Activated gamma-delta T cell (primary cell): Measurements from ENCODE around the gene ACTN1.

Source experiments
- DNase-seq: peaks from one replicate; lab custom pipeline; 2025; lab: John Stamatoyannopoulos, UW

Gene ACTN1

GRCh38 chr14:68916358-68916941 is 62.7 kb downstream of the ACTN1 start:
- DNase-seq, result no peak

GRCh38 chr14:68913516-68913915 is 65.6 kb downstream of the ACTN1 start:
- no peak for DNase-seq

DNA sequence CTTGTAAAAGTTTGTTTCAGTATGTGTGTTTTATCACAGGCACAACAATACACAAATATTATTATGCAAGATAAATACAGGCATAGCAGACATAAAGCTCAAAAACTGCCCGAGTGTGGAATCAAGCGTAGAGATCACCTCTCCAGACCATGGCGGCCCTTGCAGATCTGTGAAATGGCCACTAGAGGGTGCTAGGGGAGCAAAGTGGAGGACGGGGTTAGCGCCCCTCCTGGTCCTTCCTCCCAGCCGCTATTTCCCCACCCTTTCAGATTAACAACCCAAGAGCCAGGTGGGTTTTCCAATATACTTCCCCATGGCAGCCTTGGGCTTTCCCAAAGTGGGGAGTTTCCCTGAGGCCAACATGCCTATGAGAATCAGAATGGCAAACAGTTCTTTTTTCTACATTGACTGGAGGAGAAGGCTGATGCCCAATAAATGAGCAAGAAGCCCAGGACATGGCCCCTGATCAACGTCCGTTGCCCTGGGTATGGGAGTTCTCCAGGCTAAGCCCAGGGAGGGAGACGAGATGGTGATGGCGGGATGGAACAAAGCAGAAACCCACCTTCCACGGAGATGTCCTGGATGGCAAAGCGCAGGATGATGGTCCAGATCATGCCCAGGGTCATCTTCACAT is 67.4 kb downstream of the ACTN1 start:
- DNase-seq, result no peak

- no peak for DNase-seq
These were observed 68.6 kb downstream of the ACTN1 start for GRCh38 chr14:68910540-68910939.

DNA sequence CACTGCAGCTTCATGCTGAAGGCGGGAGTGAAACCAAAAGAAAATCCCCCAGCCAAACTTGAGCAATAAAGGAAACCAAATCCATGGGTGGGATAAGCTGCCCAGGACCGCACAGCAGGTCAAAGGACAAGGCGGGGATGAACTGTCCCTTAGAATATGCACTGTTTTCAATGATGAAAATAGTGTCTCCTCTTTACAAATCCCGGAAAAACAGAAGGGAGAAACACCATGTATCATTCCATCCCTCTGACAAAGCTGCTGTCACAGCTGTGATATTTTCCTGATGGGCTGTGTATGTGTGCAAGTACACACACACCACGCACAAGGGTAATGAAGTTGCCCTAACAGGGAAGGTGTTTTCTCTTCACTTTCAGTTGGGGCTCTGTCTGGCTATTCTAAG is 70.3 kb downstream of the ACTN1 start:
- no peak for DNase-seq

- DNase-seq, result no peak
These were observed 70.9 kb downstream of the ACTN1 start for GRCh38 chr14:68908201-68908600.

DNA sequence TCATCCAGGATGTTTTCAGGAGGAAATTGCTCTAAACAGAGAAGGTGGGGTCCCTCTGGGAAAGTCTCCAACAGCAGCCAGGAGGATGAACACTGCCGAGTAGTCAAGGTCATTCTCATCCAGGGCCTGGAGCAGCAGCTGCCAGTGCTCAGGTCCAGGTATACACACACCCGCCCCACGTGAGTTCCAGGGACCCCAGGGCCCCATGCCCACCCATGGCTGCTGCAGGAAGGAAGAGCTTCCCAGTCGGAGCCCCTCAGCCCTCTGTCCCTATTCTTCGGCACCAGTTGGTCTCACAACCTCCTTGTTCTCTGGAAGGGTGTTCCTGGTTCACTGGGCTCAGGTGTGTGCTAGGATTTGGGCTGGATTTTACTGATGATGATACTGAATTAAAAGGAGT is 72.7 kb downstream of the ACTN1 start:
- DNase-seq, result no peak

DNA sequence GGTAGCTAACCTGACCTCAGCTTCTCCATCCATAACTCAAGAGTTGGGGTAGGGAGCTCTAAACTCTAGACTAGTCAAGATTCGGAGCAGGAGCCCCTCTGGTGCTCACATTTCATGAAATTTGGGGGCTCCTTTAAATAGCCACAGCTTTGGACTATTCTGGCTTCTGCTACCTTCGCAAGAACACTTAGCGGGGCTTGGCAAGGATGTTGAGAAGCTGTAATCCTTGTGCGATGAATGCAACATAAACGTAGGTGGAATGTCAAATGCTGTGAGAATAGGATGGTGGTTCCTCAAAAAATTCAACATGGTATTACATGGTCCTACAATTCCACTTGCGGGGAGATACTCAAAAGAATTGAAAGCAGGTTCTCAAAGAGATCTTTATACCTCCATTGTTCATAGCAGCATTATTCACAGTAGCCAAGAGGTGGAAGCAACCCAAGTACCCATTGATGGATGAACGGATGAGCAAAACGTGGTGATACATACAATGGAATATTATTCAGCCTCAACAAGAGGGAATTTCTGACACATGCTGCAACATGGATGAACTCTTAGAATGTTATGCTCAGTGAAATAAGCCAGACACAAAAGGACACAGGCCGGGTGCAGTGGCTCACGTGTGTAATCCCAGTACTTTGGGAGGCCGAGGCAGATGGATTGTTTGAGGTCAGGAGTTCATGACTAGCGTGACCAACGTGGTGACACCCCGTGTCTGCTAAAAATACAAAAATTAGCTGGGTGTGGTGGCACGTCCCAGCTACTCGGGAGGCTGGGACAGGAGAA is 73.8 kb downstream of the ACTN1 start:
- no peak for DNase-seq

DNA sequence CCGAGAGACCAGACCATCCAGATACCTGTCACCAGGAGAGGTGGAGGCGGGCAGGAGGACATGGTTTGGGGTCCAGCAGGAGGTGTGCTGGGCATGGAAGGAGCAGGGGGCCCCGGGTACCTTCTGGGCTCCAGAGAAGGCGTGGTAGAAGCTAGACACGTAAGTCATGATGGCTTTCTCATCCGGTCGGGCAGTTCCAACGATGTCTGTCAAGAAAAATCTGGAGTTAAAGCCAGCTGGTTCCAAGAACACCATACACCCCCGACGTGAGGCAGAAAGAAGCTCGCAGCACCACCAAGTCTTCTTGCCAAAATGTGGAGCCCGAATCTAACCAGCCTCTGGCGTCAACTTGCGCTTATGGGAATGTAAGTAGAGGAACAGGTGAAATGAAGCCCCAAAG is 76.7 kb downstream of the ACTN1 start:
- DNase-seq, result no peak

- no peak for DNase-seq
These were observed 80.0 kb downstream of the ACTN1 start for GRCh38 chr14:68899033-68899603.

GRCh38 chr14:68898248-68899032 is 80.7 kb downstream of the ACTN1 start:
- no peak for DNase-seq

DNA sequence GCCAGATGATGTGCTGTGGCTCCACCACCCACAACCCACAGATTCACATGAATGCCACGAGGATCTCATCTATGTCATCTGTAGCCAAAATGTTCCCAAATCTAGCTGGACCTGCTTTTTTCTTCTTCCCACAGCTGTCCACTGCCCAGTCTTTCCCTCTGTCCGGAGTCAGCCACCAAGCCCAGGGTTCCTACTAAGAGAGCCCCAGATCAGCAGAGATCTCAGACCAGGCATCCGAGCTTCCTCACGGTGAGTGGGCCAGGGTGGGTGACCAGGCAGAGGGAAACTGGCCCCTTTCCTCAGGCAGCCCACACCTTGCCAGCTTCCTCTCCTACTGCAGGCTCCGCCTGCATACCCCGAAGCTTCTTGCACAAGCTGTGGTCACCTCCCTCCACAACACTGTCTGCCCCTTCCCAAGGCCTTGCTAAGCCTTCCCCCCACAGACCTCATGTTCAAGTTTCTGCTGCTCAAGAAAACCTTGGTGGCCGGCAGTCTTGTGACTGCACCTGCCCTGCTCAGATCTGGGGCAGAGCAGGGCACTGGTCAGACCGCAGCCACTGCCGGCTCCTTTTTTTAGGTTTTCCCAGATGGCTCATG is 81.4 kb downstream of the ACTN1 start:
- no peak for DNase-seq

DNA sequence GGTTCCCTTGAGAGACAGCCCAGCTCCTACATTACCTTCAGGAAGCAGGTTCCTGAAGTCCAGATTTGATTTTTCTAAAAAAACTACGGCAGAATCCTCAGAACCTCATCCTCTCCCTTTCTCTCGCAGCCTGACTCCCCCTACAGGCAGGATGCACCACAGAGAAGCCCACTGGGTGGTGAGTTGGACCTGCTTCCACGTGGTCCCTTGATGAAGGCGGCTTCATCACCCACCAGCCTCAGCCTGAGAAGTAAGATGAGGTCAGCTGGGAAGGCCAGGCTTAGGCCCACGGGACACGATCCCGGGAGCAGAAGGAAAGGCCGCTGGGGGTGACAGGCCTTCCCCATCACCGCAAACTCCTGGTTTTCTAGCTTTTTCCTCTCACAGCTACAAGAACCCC is 83.0 kb downstream of the ACTN1 start:
- DNase-seq, result no peak

DNA sequence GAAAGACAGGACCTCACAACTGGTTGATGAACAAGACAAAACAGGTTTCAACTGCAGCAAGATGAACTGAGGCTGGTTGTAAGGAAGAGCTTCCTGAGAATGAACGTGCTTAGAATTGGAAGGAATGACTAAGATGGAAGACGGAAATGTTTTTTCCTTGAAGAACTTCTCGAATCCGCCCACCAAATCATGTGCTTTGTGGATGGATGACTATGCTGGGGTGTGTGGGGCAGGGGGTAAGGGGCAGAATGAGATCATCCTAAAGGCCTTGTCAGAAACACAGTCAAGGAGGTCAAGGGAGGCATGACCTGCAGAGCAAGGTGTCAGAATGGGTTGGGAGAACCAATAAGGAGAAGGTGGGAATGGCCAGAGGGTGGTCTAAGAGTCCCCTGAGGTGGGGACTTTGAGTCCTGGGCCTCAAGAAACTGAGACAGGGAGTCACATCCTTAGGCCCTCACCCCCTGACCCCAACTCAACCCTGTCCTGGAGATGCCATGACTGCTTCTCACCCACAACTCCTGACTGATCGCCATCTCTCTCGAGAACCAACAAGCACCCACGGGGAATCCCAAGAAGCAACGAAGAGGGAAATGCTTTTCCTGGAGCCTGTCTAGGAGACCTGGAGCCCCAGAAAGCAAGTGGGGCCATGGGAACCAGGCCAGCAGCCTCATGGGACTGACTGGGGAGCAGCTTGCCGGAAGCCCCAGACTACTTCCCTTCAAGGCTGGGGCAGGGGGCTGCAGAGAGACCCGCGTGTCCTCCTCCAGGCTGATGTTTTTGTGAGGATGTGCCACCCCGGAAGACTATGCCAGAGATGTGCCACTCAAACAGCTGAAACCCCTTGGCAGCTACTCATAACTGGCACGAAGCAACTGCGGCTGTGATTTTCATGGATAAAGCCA is 84.0 kb downstream of the ACTN1 start:
- no peak for DNase-seq

DNA sequence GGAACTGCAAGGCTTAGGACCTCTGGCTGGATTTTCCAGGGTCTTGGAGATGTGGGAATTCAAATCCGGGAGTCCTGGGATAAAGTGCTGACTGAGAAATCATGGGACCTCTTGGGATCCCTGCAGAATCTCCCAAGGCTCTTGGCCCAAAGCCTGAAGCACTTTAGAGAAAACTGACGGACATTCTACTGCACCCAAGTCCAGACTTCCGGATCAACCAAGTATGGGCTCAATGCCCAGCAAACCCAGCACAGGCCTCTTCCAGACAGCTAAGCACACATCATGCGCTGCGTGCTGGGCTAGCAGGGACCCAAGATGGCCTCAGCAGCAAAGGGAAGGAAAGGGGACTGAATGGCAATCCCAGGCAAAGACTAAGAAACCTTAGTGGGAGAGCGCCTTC is 85.0 kb downstream of the ACTN1 start:
- DNase-seq, result no peak

- DNase-seq, result no peak
These were observed 85.5 kb downstream of the ACTN1 start for GRCh38 chr14:68893566-68893965.

- no peak for DNase-seq
These were observed 86.1 kb downstream of the ACTN1 start for GRCh38 chr14:68892961-68893360.

DNA sequence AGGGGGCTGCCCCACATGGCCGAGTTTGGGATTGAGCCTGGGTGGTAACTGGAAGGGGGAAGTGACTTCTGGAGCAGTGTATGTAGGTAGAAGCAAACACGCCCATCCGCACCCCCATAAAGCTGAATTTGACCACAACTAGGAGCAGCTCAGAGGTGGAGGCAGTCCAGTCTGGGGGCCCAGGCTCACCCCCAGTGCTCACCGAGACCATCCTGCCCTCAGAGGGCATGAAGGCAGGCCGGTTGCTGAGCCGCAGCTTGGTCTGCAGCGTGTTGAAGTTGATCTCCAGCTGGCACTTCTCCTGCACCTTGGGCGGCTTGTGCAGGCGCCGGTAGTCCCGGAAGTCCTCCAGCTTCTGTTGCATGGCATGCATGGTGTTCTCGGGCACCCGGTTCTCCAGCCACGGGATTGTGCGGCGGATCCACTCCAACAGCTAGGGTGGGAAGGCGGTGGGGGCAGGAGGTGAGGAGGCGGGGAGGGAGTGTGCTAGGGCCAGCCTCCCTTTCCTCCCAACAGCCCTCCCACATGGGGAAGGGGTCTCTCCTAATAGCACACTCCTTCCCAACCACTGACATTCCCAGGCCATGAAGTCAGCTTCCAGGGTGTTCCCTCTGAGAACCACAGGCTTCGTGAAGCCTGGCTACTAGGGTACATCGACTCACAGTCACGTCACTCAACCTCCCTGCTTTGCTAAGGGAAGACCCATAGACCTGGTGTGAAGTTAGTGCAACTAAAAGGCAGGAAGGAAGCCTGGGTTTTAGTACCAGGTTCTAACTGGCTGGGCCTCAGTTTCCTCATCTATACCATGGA is 87.0 kb downstream of the ACTN1 start:
- DNase-seq, result no peak

GRCh38 chr14:68890173-68890931 is 88.8 kb downstream of the ACTN1 start:
- DNase-seq, result no peak
